Activated CD4-positive, alpha-beta T cell treated with anti-CD3 and anti-CD28 coated beads, Interleukin-2, amount 10 ng/mL, durations not matched to agents 7 days and 5 days (primary cell): ENCODE measurements around the gene ADCK2. TPM values are rescaled to one million over a fixed set of nuclear protein-coding genes. Genes with fewer than 3 reads are reported as not detected.
"Not testable (repeated sequence)": the region's sequence is repeated elsewhere in the genome, so short reads cannot be mapped to it uniquely, and the experiment has no call there.

ENCODE experiments used
- CTCF ChIA-PET: fragments of 350-600 bp; sonication (Branson Sonifier 250); formaldehyde crosslinking; loops from one replicate; lab custom pipeline; 2021; ENCODE audit warnings: antibody characterized with exemption; lab: Charles Lee
- POLR2A ChIA-PET: fragments of 350-600 bp; sonication (Branson Sonifier 250); formaldehyde crosslinking; loops from one replicate; lab custom pipeline; 2021; ENCODE audit warnings: antibody characterized with exemption; lab: Charles Lee
- DNase-seq: peaks from one replicate; pipeline ENCODE4 v3.0.0-alpha.2; 2020
- H3K27ac Mint-ChIP-seq: one replicate; pipeline ENCODE4 v1.8.0; 2021; ENCODE audit warnings: mild to moderate bottlenecking, moderate library complexity, mixed read lengths
- H3K27me3 Mint-ChIP-seq: one replicate; pipeline ENCODE4 v1.8.0; 2021; ENCODE audit warnings: mixed read lengths
- H3K36me3 Mint-ChIP-seq: one replicate; pipeline ENCODE4 v1.8.0; 2021; ENCODE audit warnings: low read depth, mixed read lengths
- H3K4me1 Mint-ChIP-seq: one replicate; pipeline ENCODE4 v1.8.0; 2021; ENCODE audit warnings: mixed read lengths
- H3K4me3 Mint-ChIP-seq: one replicate; pipeline ENCODE4 v1.8.0; 2021; ENCODE audit warnings: mild to moderate bottlenecking, moderate library complexity, mixed read lengths
- H3K9me3 Mint-ChIP-seq: one replicate; pipeline ENCODE4 v1.8.0; 2021; ENCODE audit warnings: mixed read lengths
- total RNA-seq, 2 experiments: library from RNA; stranded (reverse); gene quantifications; one replicate each; pipeline ENCODE4 v1.2.3, GENCODE V29; 2021

ADCK2 gene
- total RNA-seq, 2 experiments from 2014 or later, result 19.7 to 25.8 TPM

- CTCF ChIA-PET, result interaction anchor here (1.5 kb wide), 1 partner anchor 19 kb away, joined by 6 read pairs; no protein-coding TSS in a partner anchor
Measured at GRCh38 chr7:140693849-140694248, 21.1 kb downstream of the ADCK2 start.

GRCh38 chr7:140694592-140694991, 21.8 kb downstream of the ADCK2 start:
- DNase-seq, result no peak
- H3K36me3 Mint-ChIP-seq, result peaks cover 16% of the 10 kb centered on the region
- no peak overlapping the region for H3K27ac Mint-ChIP-seq
- POLR2A ChIA-PET, result no interaction called here
- H3K4me1 Mint-ChIP-seq, result peaks cover 28% of the 10 kb centered on the region
- H3K9me3 Mint-ChIP-seq, result no peaks in the 10 kb centered on the region
- no peak overlapping the region for H3K4me3 Mint-ChIP-seq
- CTCF ChIA-PET, result interaction anchor here (1.5 kb wide), 1 partner anchor 20 kb away, joined by 6 read pairs; no protein-coding TSS in a partner anchor
- no peaks in the 10 kb centered on the region for H3K27me3 Mint-ChIP-seq

More at GRCh38 chr7:140693849-140694248, 21.1 kb downstream of the ADCK2 start:
- DNase-seq, H3K4me3 Mint-ChIP-seq, POLR2A ChIA-PET, H3K27me3 Mint-ChIP-seq, H3K27ac Mint-ChIP-seq, H3K9me3 Mint-ChIP-seq: not testable (repeated sequence)
- peaks cover 23% of the 10 kb centered on the region for H3K4me1 Mint-ChIP-seq
- H3K36me3 Mint-ChIP-seq, result peaks cover 16% of the 10 kb centered on the region

GRCh38 chr7:140695381-140695780, 22.6 kb downstream of the ADCK2 start:
- no peaks in the 10 kb centered on the region for H3K9me3 Mint-ChIP-seq

GRCh38 chr7:140696024-140696679, 23.4 kb downstream of the ADCK2 start:
- DNase-seq, result peak; percentile 95
- CTCF ChIA-PET, result interaction anchor here (0.9 kb wide), 1 partner anchor 20 kb away, joined by 5 read pairs; no protein-coding TSS in a partner anchor
- POLR2A ChIA-PET, result no interaction called here

More at GRCh38 chr7:140695381-140695780, 22.6 kb downstream of the ADCK2 start:
- CTCF ChIA-PET, result interaction anchor here (0.7 kb wide), 1 partner anchor 319 kb away, joined by 4 read pairs; the partner anchor contains the start of gene MRPS33
- Mint-ChIP-seq H3K36me3 (peaks cover 17% of the 10 kb centered on the region), H3K27me3 (no peaks in the 10 kb centered on the region), H3K27ac (peak overlapping the region; percentile 98), H3K4me1 (peaks cover 31% of the 10 kb centered on the region), H3K4me3 (no peak overlapping the region)
- POLR2A ChIA-PET, result no interaction called here
- no peak for DNase-seq

GRCh38 chr7:140696680-140697446, 24.1 kb downstream of the ADCK2 start, which contains the start of gene NDUFB2:
NDUFB2 (plus strand) TSS chr7:140696708; CDS start chr7:140696745, 37 bp downstream.
- POLR2A ChIA-PET, result no interaction called here
- Mint-ChIP-seq H3K4me1 (peaks cover 31% of the 10 kb centered on the region), H3K36me3 (peaks cover 16% of the 10 kb centered on the region), H3K27me3 (no peaks in the 10 kb centered on the region), H3K27ac (peak within 1 kb of the TSS; percentile 98), H3K9me3 (no peaks in the 10 kb centered on the region), H3K4me3 (peak within 1 kb of the TSS; percentile 94)
- DNase-seq, result peak; percentile 78
- CTCF ChIA-PET, result interaction anchor here (0.9 kb wide), 2 partner anchors 21 to 315 kb away, joined by 3 to 5 read pairs; no protein-coding TSS in a partner anchor

More at GRCh38 chr7:140696024-140696679, 23.4 kb downstream of the ADCK2 start:
- H3K4me3 Mint-ChIP-seq, result peak overlapping the region; percentile 94
- H3K27ac Mint-ChIP-seq, result peak overlapping the region; percentile 98
- H3K4me1 Mint-ChIP-seq, result peaks cover 31% of the 10 kb centered on the region
- peaks cover 15% of the 10 kb centered on the region for H3K36me3 Mint-ChIP-seq
- H3K9me3 Mint-ChIP-seq, result no peaks in the 10 kb centered on the region
- no peaks in the 10 kb centered on the region for H3K27me3 Mint-ChIP-seq

- Mint-ChIP-seq H3K4me3 (peak overlapping the region; percentile 94), H3K27me3 (no peaks in the 10 kb centered on the region), H3K9me3 (no peaks in the 10 kb centered on the region), H3K4me1 (peaks cover 31% of the 10 kb centered on the region), H3K36me3 (peaks cover 16% of the 10 kb centered on the region), H3K27ac (peak overlapping the region; percentile 98)
- POLR2A ChIA-PET, result no interaction called here
- CTCF ChIA-PET, result interaction anchor here (0.9 kb wide), 1 partner anchor 314 kb away, joined by 3 read pairs; no protein-coding TSS in a partner anchor
- DNase-seq, result no peak
Measured at GRCh38 chr7:140697447-140698143, 24.9 kb downstream of the ADCK2 start.

GRCh38 chr7:140698477-140698876, 25.7 kb downstream of the ADCK2 start:
- H3K4me3 Mint-ChIP-seq, result peak overlapping the region; percentile 94
- CTCF ChIA-PET, result no interaction called here
- no peak overlapping the region for H3K27ac Mint-ChIP-seq
- H3K27me3 Mint-ChIP-seq, result no peaks in the 10 kb centered on the region
- H3K36me3 Mint-ChIP-seq, result peaks cover 20% of the 10 kb centered on the region
- no peak for DNase-seq
- peaks cover 31% of the 10 kb centered on the region for H3K4me1 Mint-ChIP-seq
- POLR2A ChIA-PET, result no interaction called here
- H3K9me3 Mint-ChIP-seq, result no peaks in the 10 kb centered on the region

- Mint-ChIP-seq H3K4me1 (peaks cover 17% of the 10 kb centered on the region), H3K36me3 (peaks cover 33% of the 10 kb centered on the region), H3K27ac (no peak overlapping the region), H3K9me3 (no peaks in the 10 kb centered on the region), H3K4me3 (no peak overlapping the region), H3K27me3 (no peaks in the 10 kb centered on the region)
- DNase-seq, result no peak
- ChIA-PET CTCF (interaction anchor here (1.0 kb wide), 1 partner anchor 12 kb away, joined by 3 read pairs; no protein-coding TSS in a partner anchor), POLR2A (no interaction called here)
Measured at GRCh38 chr7:140702774-140703173, 30.0 kb downstream of the ADCK2 start.

- DNase-seq, result no peak
- H3K36me3 Mint-ChIP-seq, result peaks cover 30% of the 10 kb centered on the region
- no peak overlapping the region for H3K27ac Mint-ChIP-seq
- CTCF ChIA-PET, result no interaction called here
- no peaks in the 10 kb centered on the region for H3K9me3 Mint-ChIP-seq
- POLR2A ChIA-PET, result no interaction called here
- H3K27me3 Mint-ChIP-seq, result no peaks in the 10 kb centered on the region
- H3K4me3 Mint-ChIP-seq, result no peak overlapping the region
- H3K4me1 Mint-ChIP-seq, result peaks cover 7% of the 10 kb centered on the region
Measured at GRCh38 chr7:140704205-140704604, 31.5 kb downstream of the ADCK2 start.

- no peaks in the 10 kb centered on the region for H3K27me3 Mint-ChIP-seq
- ChIA-PET POLR2A (no interaction called here), CTCF (interaction anchor here (0.8 kb wide), 1 partner anchor 308 kb away, joined by 3 read pairs; the partner anchor contains the start of gene MRPS33)
- H3K4me3 Mint-ChIP-seq, result no peak overlapping the region
- H3K4me1 Mint-ChIP-seq, result no peaks in the 10 kb centered on the region
- H3K9me3 Mint-ChIP-seq, result peaks cover 3% of the 10 kb centered on the region
- DNase-seq, result no peak
- H3K36me3 Mint-ChIP-seq, result peaks cover 37% of the 10 kb centered on the region
- H3K27ac Mint-ChIP-seq, result no peak overlapping the region
Measured at GRCh38 chr7:140707132-140707531, 34.4 kb downstream of the ADCK2 start.

- H3K4me1 Mint-ChIP-seq, H3K9me3 Mint-ChIP-seq, H3K27ac Mint-ChIP-seq, CTCF ChIA-PET, DNase-seq, H3K4me3 Mint-ChIP-seq, H3K27me3 Mint-ChIP-seq, POLR2A ChIA-PET: not testable (repeated sequence)
- peaks cover 44% of the 10 kb centered on the region for H3K36me3 Mint-ChIP-seq
Measured at GRCh38 chr7:140708764-140709163, 36.0 kb downstream of the ADCK2 start.

GRCh38 chr7:140712392-140712791, 39.6 kb downstream of the ADCK2 start:
- DNase-seq, H3K4me1 Mint-ChIP-seq, H3K9me3 Mint-ChIP-seq, H3K27me3 Mint-ChIP-seq, CTCF ChIA-PET, H3K27ac Mint-ChIP-seq, POLR2A ChIA-PET, H3K4me3 Mint-ChIP-seq: not testable (repeated sequence)
- peaks cover 40% of the 10 kb centered on the region for H3K36me3 Mint-ChIP-seq
